IMR-90 (cell line): ENCODE data around the gene CMIP. TPM values are rescaled to one million over a fixed set of nuclear protein-coding genes. Genes with fewer than 3 reads are reported as not detected.

Source experiments
- ATAC-seq: fragments of 200-7000 bp; cut with Tn5 transposase; 2 replicates; pipeline ENCODE4 v1.9.1; 2020; ENCODE audit warnings: low read depth, mild to moderate bottlenecking, moderate library complexity
- BruUV-seq: library from RNA; stranded (reverse); fragments of 400-500 nt; replicated peaks from 2 replicates; lab custom pipeline; 2021; lab: Mats Ljungman, UMichigan
- CTCF ChIA-PET: fragments of 300-600 bp; formaldehyde crosslinking; extraction: SDS; loops from one replicate; lab custom pipeline; 2021; ENCODE audit warnings: antibody characterized with exemption; lab: Yijun Ruan, JAX
- POLR2A ChIA-PET: fragments of 300-600 bp; sonication (Branson Sonifier 250); formaldehyde crosslinking; loops from one replicate; lab custom pipeline; 2022; ENCODE audit warnings: antibody characterized with exemption; ENCODE audit not compliant: unreplicated experiment; lab: Charles Lee
- DNase-seq: peaks from one replicate; pipeline ENCODE4 v3.0.0; 2013
- H2AFZ ChIP-seq: replicated peaks from 2 replicates; pipeline ENCODE3; 2013; ENCODE audit warnings: low read length, mild to moderate bottlenecking; ENCODE audit not compliant: poor library complexity
- H2AK5ac ChIP-seq: 2 replicates; pipeline ENCODE4 v1.6.1; 2013; ENCODE audit warnings: low read depth, low read length, inconsistent platforms
- H2AK9ac ChIP-seq: replicated peaks from 2 replicates; pipeline ENCODE3; 2013; ENCODE audit warnings: mild to moderate bottlenecking, low read depth, low read length, moderate library complexity; ENCODE audit not compliant: poor library complexity
- H2BK120ac ChIP-seq: 2 replicates; pipeline ENCODE4 v1.6.1; 2013; ENCODE audit warnings: low read depth, low read length, inconsistent platforms
- H2BK15ac ChIP-seq: 3 replicates; pipeline ENCODE4 v1.6.1; 2013; ENCODE audit warnings: low read depth, low read length, inconsistent platforms
- H2BK20ac ChIP-seq: 2 replicates; pipeline ENCODE4 v1.6.1; 2013; ENCODE audit warnings: low read depth, mild to moderate bottlenecking, inconsistent platforms, low read length, moderate library complexity
- H2BK5ac ChIP-seq: 2 replicates; pipeline ENCODE4 v1.6.1; 2013; ENCODE audit warnings: mild to moderate bottlenecking, low read depth, low read length, inconsistent platforms; ENCODE audit not compliant: poor library complexity, severe bottlenecking
- H3K14ac ChIP-seq: replicated peaks from 2 replicates; pipeline ENCODE4 v1.6.1; 2013; ENCODE audit warnings: low read depth, low read length, inconsistent platforms
- H3K18ac ChIP-seq: 2 replicates; pipeline ENCODE4 v1.6.1; 2013; ENCODE audit warnings: low read depth, low read length, control low read depth
- H3K23ac ChIP-seq: 2 replicates; pipeline ENCODE4 v1.6.1; 2013; ENCODE audit warnings: low read depth, low read length, inconsistent platforms
- H3K27ac ChIP-seq: 2 replicates; pipeline ENCODE4 v1.5.1; 2013; ENCODE audit warnings: mild to moderate bottlenecking, control low read depth, low read length; ENCODE audit not compliant: insufficient read depth
- H3K27me3 ChIP-seq: 2 replicates; pipeline ENCODE4 v1.6.1; 2013; ENCODE audit warnings: low read length; ENCODE audit not compliant: control insufficient read depth, insufficient read depth
- H3K36me3 ChIP-seq: 2 replicates; pipeline ENCODE4 v1.6.1; 2013; ENCODE audit warnings: low read length, mixed read lengths; ENCODE audit not compliant: control insufficient read depth, insufficient read depth
- H3K4ac ChIP-seq: 2 replicates; pipeline ENCODE4 v1.6.1; 2013; ENCODE audit warnings: low read depth, low read length, inconsistent platforms
- H3K4me1 ChIP-seq: 2 replicates; pipeline ENCODE4 v1.6.1; 2013; ENCODE audit warnings: low read length, mixed read lengths; ENCODE audit not compliant: control insufficient read depth, insufficient read depth
- H3K4me2 ChIP-seq: 2 replicates; pipeline ENCODE4 v1.6.1; 2013; ENCODE audit warnings: low read depth, mild to moderate bottlenecking, control low read depth, low read length, moderate library complexity
- H3K4me3 ChIP-seq: 2 replicates; pipeline ENCODE4 v1.5.1; 2013; ENCODE audit warnings: low read depth, mild to moderate bottlenecking, control low read depth, low read length, moderate library complexity; ENCODE audit not compliant: insufficient read depth
- H3K56ac ChIP-seq: 2 replicates; pipeline ENCODE4 v1.6.1; 2013; ENCODE audit warnings: low read length, inconsistent platforms; ENCODE audit not compliant: insufficient read depth; ENCODE audit errors: extremely low read depth
- H3K79me1 ChIP-seq, 2 experiments: 2 replicates each; pipeline ENCODE4 v1.6.1; 2013; ENCODE audit warnings: low read length in 2 of 2, inconsistent platforms in 1 of 2, low read depth in 1 of 2
- H3K9ac ChIP-seq: 2 replicates; pipeline ENCODE4 v1.6.1; 2013; ENCODE audit warnings: low read depth, low read length, control low read depth
- H3K9me1 ChIP-seq: 2 replicates; pipeline ENCODE4 v1.6.1; 2013; ENCODE audit warnings: low read length, inconsistent platforms; ENCODE audit not compliant: insufficient read depth
- H3K9me3 ChIP-seq: 2 replicates; pipeline ENCODE4 v1.6.1; 2013; ENCODE audit warnings: low read length; ENCODE audit not compliant: control insufficient read depth, insufficient read depth
- H4K20me1 ChIP-seq: 2 replicates; pipeline ENCODE4 v1.6.1; 2013; ENCODE audit warnings: low read length, inconsistent platforms; ENCODE audit not compliant: insufficient read depth
- H4K5ac ChIP-seq: 2 replicates; pipeline ENCODE4 v1.6.1; 2013; ENCODE audit warnings: mild to moderate bottlenecking, low read depth, low read length, control low read depth
- H4K8ac ChIP-seq, 2 experiments: 2 replicates each; pipeline ENCODE4 v1.6.1; 2013; ENCODE audit warnings: low read depth in 2 of 2, low read length in 2 of 2, control low read depth in 1 of 2, inconsistent platforms in 1 of 2
- H4K91ac ChIP-seq: 2 replicates; pipeline ENCODE4 v1.6.1; 2013; ENCODE audit warnings: low read depth, low read length, inconsistent platforms; ENCODE audit not compliant: insufficient read depth
- CEBPB ChIP-seq: IDR thresholded peaks from 2 replicates; pipeline ENCODE4 v1.6.1; 2012; ENCODE audit warnings: low read depth, low read length, improper control_type of control experiment
- CHD1 ChIP-seq: IDR thresholded peaks from 2 replicates; pipeline ENCODE4 v1.6.1; 2012; ENCODE audit warnings: low read depth, low read length, improper control_type of control experiment
- FOS ChIP-seq: fragments of 150-350 bp; IDR thresholded peaks from 2 replicates; pipeline ENCODE4 v1.6.1; 2016; ENCODE audit warnings: low read depth, low read length
- MAFK ChIP-seq: IDR thresholded peaks from 2 replicates; pipeline ENCODE4 v1.6.1; 2012; ENCODE audit warnings: low read depth, low read length, improper control_type of control experiment
- MAZ ChIP-seq: IDR thresholded peaks from 2 replicates; pipeline ENCODE4 v1.6.1; 2012; ENCODE audit warnings: low read depth, mild to moderate bottlenecking, low read length, improper control_type of control experiment, moderate library complexity, borderline replicate concordance
- NFE2L2 ChIP-seq: fragments of 150-350 bp; IDR thresholded peaks from 2 replicates; pipeline ENCODE4 v1.6.1; 2016; ENCODE audit warnings: low read depth, mild to moderate bottlenecking, low read length
- POLR2A ChIP-seq: IDR thresholded peaks from 2 replicates; pipeline ENCODE4 v1.6.1; 2012; ENCODE audit warnings: mild to moderate bottlenecking, low read depth, low read length
- RAD21 ChIP-seq: IDR thresholded peaks from 2 replicates; pipeline ENCODE4 v1.6.1; 2012; ENCODE audit warnings: low read length, improper control_type of control experiment
- RFX5 ChIP-seq: IDR thresholded peaks from 2 replicates; pipeline ENCODE4 v1.8.0; 2012; ENCODE audit warnings: low read depth, mild to moderate bottlenecking, low read length, moderate library complexity
- SMC3 ChIP-seq: fragments of 150-350 bp; IDR thresholded peaks from 2 replicates; pipeline ENCODE4 v1.6.1; 2016; ENCODE audit warnings: low read depth, mild to moderate bottlenecking, antibody characterized with exemption, low read length, moderate library complexity
- WGBS, 2 experiments: methylation state at CpG; one replicate each; pipeline versions ENCODE4 v1.1.5 to v1.1.7; 2013; ENCODE audit warnings: missing lambda C conversion rate in 2 of 2; ENCODE audit not compliant: insufficient read length in 1 of 2; ENCODE audit errors: extremely low coverage in 2 of 2; 5-methylcytosine and 5-hydroxymethylcytosine counted together
- dilution Hi-C: fragments of 300-500 bp; cut with HindIII; formaldehyde crosslinking; loops from one replicate; pipeline ENCODE4 v1.14.3; 2018; ENCODE audit warnings: low sequenced_read_pairs; ENCODE audit not compliant: unreplicated experiment
- in situ Hi-C: fragments of 300-500 bp; cut with MboI; formaldehyde crosslinking; loops from 3 replicates; pipeline ENCODE4 v1.14.3; 2019; ENCODE audit warnings: low sequenced_read_pairs, inconsistent platforms, mixed read lengths
- intact Hi-C: fragments of 100-400 bp; cut with micrococcal nuclease; formaldehyde crosslinking; loops from 2 replicates; pipeline ENCODE4 v1.10.0; 2022
- polyA plus RNA-seq, 3 experiments: library from polyadenylated mRNA; depleted of rRNA; stranded (reverse); fragments of >200 nt; gene quantifications; 2 replicates each; pipeline ENCODE4 v1.2.3, GENCODE V29; 2012; ENCODE audit warnings: low replicate concordance in 1 of 3
- total RNA-seq: library from RNA; depleted of rRNA; stranded (reverse); fragments of >200 nt; gene quantifications from 2 replicates; pipeline ENCODE4 v1.2.3, GENCODE V29; 2012
- TF ChIP-seq, protein P1 (sequence below): fragments of 150-350 bp; IDR thresholded peaks from 2 replicates; pipeline ENCODE4 v1.6.1; 2016; ENCODE audit warnings: low read depth, mild to moderate bottlenecking, low read length, moderate library complexity, borderline replicate concordance
- TF ChIP-seq, protein P2 (sequence below): conservative IDR thresholded peaks from 2 replicates; pipeline ENCODE4 v1.5.1; 2012; ENCODE audit warnings: mild to moderate bottlenecking, low read depth, low read length, improper control_type of control experiment
- TF ChIP-seq, protein P3 (sequence below): fragments of 150-350 bp; IDR thresholded peaks from 2 replicates; pipeline ENCODE4 v1.6.1; 2017; ENCODE audit warnings: mild to moderate bottlenecking, antibody characterized with exemption, low read length, low read depth

CMIP gene
- total and polyA plus RNA-seq, 2 of the 4 experiments (the other 2 are of a cell fraction) = 3.2 to 11.6 TPM

DNA sequence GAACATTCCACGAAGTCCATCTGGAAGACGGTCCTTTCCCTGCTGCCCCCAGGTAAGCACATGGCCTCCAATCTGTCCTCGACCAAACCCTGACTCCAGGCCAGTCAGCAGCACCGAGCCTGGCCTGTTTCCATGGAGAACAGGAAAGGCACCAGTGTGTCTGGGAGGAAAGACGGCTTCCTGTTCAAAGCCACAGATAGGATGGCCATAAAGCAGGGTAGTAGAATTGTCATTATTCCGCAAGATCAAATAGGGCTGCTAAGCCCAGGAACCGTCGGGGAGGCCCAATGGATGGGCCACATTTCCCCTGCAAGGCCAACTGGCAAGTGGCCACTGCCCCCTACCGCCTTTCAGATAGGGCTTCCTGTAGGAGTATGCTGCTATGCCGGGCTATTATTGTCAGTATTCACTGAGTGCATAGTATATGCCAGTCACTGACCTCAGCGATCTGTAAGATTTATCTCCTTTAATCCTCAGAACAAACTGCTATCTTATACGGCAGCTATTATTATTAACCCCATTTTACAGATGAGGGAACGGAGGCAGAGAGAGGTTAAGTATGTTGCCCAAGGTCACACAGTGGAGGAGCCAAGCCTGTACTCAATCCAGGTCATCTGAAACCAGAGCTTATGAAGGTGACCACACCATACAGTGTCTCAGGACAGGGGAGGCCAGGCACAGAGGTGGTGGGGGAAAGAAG lies 311.5 kb downstream of the CMIP start:
- no peaks in the 10 kb centered on the region for H3K9me1 ChIP-seq
- no peak overlapping the region for H4K5ac ChIP-seq
- peaks cover 4% of the 10 kb centered on the region; the same call in 1 of the 2 replicates for H3K27me3 ChIP-seq
- POLR2A ChIA-PET = no interaction called here
- H3K18ac ChIP-seq = no peak overlapping the region
- H2BK15ac ChIP-seq = no peak overlapping the region
- no peak overlapping the region for H3K23ac ChIP-seq
- CTCF ChIA-PET = interaction anchor here (0.5 to 0.6 kb wide), 2 partner anchors 93 to 721 kb away, joined by 3 to 4 read pairs; no protein-coding TSS in a partner anchor
- dilution Hi-C loops = no loop called here
- H4K8ac ChIP-seq = no peak overlapping the region
- H4K91ac ChIP-seq = no peak overlapping the region
- DNase-seq (no peak), ATAC-seq (no peak)
- no peak overlapping the region for H3K4me3 ChIP-seq
- no peaks in the 10 kb centered on the region for H3K9me3 ChIP-seq
- no peak overlapping the region for H3K14ac ChIP-seq
- TF ChIP-seq, protein P1, sequence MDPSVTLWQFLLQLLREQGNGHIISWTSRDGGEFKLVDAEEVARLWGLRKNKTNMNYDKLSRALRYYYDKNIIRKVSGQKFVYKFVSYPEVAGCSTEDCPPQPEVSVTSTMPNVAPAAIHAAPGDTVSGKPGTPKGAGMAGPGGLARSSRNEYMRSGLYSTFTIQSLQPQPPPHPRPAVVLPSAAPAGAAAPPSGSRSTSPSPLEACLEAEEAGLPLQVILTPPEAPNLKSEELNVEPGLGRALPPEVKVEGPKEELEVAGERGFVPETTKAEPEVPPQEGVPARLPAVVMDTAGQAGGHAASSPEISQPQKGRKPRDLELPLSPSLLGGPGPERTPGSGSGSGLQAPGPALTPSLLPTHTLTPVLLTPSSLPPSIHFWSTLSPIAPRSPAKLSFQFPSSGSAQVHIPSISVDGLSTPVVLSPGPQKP = no peak
- TF ChIP-seq POLR2A (no peak), CEBPB (no peak), FOS (no peak), NFE2L2 (no peak), CHD1 (no peak), MAFK (no peak), MAZ (no peak), RAD21 (no peak), RFX5 (no peak), SMC3 (no peak)
- TF ChIP-seq, protein P2, sequence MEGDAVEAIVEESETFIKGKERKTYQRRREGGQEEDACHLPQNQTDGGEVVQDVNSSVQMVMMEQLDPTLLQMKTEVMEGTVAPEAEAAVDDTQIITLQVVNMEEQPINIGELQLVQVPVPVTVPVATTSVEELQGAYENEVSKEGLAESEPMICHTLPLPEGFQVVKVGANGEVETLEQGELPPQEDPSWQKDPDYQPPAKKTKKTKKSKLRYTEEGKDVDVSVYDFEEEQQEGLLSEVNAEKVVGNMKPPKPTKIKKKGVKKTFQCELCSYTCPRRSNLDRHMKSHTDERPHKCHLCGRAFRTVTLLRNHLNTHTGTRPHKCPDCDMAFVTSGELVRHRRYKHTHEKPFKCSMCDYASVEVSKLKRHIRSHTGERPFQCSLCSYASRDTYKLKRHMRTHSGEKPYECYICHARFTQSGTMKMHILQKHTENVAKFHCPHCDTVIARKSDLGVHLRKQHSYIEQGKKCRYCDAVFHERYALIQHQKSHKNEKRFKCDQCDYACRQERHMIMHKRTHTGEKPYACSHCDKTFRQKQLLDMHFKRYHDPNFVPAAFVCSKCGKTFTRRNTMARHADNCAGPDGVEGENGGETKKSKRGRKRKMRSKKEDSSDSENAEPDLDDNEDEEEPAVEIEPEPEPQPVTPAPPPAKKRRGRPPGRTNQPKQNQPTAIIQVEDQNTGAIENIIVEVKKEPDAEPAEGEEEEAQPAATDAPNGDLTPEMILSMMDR = no peak
- TF ChIP-seq, protein P3, sequence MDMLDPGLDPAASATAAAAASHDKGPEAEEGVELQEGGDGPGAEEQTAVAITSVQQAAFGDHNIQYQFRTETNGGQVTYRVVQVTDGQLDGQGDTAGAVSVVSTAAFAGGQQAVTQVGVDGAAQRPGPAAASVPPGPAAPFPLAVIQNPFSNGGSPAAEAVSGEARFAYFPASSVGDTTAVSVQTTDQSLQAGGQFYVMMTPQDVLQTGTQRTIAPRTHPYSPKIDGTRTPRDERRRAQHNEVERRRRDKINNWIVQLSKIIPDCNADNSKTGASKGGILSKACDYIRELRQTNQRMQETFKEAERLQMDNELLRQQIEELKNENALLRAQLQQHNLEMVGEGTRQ = no peak
- in situ Hi-C loops = no loop called here
- H3K56ac ChIP-seq = no peak overlapping the region
- BruUV-seq = no TSS peak
- no peak overlapping the region for H2AFZ ChIP-seq
- no peak overlapping the region for H2BK5ac ChIP-seq
- intact Hi-C loops = no loop called here
- WGBS, 2 experiments = 75% methylated on average over 2 of the region's 13 CpGs; no CpG with 5 or more reads in 1 of the 2 experiments
- no peak overlapping the region for H3K27ac ChIP-seq
- no peaks in the 10 kb centered on the region for H3K4me1 ChIP-seq
- no peaks in the 10 kb centered on the region for H3K79me1 ChIP-seq
- no peak overlapping the region for H3K4me2 ChIP-seq
- H2AK9ac ChIP-seq = no peak overlapping the region
- H3K9ac ChIP-seq = no peak overlapping the region
- H4K20me1 ChIP-seq = no peaks in the 10 kb centered on the region
- no peaks in the 10 kb centered on the region for H3K36me3 ChIP-seq
- H2AK5ac ChIP-seq = no peak overlapping the region
- no peak overlapping the region for H3K4ac ChIP-seq
- no peak overlapping the region for H2BK120ac ChIP-seq
- H2BK20ac ChIP-seq = no peak overlapping the region
